Kidney capillary endothelial cell (primary cell): Measurements from ENCODE around the gene MBOAT2.

Experiments used
- DNase-seq: peaks from one replicate; pipeline ENCODE4 v3.0.0-alpha.2; 2018; ENCODE audit warnings: low spot score

Gene MBOAT2

GRCh38 chr2:8858910-8859309 is 144.6 kb downstream of the MBOAT2 start:
- DNase-seq: no peak

DNA sequence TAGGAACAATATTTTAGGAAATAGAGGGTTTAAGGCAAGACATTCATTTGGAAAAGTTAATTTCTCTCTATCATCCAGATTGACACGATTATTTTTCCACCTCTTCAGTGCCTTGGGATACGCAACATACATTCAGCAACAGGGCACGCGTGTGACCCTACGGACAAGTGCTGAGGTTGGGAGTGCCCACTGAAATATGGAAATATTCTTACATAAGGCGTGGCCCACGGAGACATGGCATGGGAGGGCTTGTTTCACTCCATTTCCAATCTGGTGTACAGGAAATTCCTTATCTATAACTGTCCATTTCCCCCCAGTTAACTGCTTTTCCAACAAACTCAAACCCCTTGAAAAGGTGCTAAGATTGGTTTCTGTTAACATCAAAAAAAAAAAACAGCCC is 145.2 kb downstream of the MBOAT2 start:
- DNase-seq: no peak

GRCh38 chr2:8857709-8858108 is 145.8 kb downstream of the MBOAT2 start:
- no peak for DNase-seq

GRCh38 chr2:8856176-8856575 is 147.3 kb downstream of the MBOAT2 start:
- DNase-seq: no peak

DNA sequence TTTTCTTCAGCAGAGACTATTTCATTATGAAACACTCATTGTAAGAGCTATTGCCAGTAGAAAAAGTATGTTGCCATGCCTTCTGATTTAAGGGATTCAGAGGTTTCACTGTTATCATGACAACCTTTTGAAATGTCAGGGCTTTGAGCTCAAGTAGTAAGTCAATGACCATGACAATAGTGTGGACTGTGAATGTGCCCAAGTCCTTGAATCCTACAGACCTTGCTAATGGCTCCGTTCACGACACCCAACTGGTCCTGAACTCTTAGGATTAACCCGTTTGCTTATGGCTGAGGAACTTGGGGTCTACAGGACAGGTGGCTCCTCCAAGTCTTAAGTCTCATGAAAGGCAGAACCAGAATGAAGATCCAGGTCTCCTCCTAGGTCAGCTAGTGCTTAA is 148.5 kb downstream of the MBOAT2 start:
- no peak for DNase-seq

GRCh38 chr2:8853426-8853825 is 150.1 kb downstream of the MBOAT2 start:
- no peak for DNase-seq

GRCh38 chr2:8851811-8852560 is 151.5 kb downstream of the MBOAT2 start:
- no peak for DNase-seq

- no peak for DNase-seq
Observed at GRCh38 chr2:8850845-8851487, 152.5 kb downstream of the MBOAT2 start.

GRCh38 chr2:8849327-8849726 is 154.2 kb downstream of the MBOAT2 start:
- no peak for DNase-seq

- no peak for DNase-seq
Observed at GRCh38 chr2:8848328-8849100, 155.0 kb downstream of the MBOAT2 start.

- no peak for DNase-seq
Observed at GRCh38 chr2:8847400-8847799, 156.1 kb downstream of the MBOAT2 start.

GRCh38 chr2:8841932-8842331 is 161.6 kb downstream of the MBOAT2 start:
- no peak for DNase-seq

DNA sequence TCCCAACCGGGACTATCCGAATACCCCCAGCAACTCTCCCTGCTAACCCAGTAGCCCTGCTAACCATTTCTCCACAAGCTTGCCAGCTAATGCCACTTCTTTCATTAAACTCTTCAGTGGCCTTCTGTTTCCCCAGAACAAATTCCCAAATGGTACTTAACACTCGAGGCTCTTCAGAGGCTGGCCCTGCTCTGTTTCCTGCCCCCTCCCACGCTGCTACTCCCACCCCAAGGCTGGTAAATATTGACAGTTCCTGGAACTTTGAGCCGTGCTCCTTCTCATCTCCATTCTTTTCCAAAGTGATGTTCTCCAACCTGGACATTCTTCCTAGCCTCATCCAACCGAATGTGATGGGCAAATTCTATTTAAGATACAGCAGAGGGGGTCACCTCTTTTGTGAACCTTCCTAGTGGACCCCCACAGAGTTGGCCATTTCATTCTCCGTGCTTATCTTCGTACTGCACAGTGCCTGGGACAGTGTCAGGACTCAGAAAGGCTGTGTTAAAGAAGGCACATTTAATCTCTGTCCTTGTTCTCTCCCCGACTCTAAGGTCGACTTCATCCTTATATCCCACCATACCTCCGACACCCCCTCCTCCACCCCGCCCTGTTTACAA is 162.9 kb downstream of the MBOAT2 start:
- DNase-seq: no peak

DNA sequence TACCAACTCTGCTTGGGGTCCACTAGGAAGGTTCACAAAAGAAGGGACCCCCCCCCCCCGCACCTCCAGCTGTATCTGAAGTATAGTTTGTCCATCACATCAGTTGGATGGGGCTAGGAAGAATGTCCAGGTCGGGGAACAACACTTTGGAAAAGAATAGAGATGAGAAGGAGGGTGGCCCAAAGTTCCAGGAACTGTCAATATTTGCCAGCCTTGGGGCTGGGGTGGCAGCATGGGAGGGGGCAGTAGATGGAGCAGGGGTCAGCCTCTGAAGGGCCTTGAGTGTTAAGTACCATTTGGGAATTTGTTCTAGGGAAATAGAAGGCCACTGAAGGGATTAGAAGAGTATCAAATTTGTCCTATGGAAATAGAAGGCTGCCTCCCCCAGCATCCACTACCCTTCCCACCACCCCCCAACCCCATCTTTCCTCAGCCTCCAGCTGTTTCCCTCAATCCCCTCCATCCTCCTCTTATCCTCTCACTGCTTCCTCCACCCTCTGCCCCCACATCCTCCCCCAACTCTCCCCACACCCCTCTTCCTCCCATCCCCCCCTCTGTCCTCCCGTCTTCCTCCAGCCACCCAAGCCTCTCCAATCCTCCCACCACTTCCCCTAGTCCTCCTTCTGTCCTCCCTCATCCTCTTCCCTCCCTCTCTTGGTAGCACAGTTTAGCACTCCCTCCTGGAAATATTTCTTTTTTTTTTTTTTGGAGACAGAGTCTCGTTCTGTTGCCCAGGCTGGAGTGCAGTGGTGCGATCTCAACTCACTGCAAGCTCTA is 164.1 kb downstream of the MBOAT2 start:
- DNase-seq: no peak

GRCh38 chr2:8837795-8838140 is 165.7 kb downstream of the MBOAT2 start:
- no peak for DNase-seq

- peak; percentile 70 for DNase-seq
Observed at GRCh38 chr2:8836971-8837794, 166.3 kb downstream of the MBOAT2 start, which contains the start of gene KIDINS220. TSS of gene KIDINS220 (minus strand) at chr2:8837613. CDS start at chr2:8827093, 10,520 bp downstream.

DNA sequence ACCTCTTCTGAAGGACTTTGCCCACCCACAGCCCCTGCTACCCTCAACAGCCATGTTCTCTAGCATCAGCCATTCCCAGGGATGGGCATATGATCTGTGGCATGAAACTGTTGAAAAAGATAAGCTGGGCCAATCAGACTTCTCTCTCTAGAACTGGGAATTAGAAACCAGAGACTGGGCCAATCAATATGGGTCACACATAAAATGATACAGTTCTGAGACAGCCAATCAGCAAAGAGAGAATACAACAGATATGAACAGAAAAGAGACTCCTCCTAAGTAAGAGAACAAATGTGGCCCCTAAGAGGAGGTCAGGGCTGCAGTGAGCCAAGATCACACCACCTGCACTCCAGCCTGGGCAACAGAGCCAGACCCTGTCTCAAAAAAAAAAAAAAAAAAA is 168.2 kb downstream of the MBOAT2 start:
- DNase-seq: no peak

GRCh38 chr2:8833853-8834252 is 169.6 kb downstream of the MBOAT2 start:
- DNase-seq: no peak

- no peak for DNase-seq
Observed at GRCh38 chr2:8831516-8831915, 172.0 kb downstream of the MBOAT2 start.

- no peak for DNase-seq
Observed at GRCh38 chr2:8827729-8828128, 175.8 kb downstream of the MBOAT2 start.

- DNase-seq: no peak
Observed at GRCh38 chr2:8822218-8822617, 181.3 kb downstream of the MBOAT2 start.
